GM18951 (cell line): ENCODE results near the gene CD59.
"Not testable (repeated sequence)": the region's sequence is repeated elsewhere in the genome, so short reads cannot be mapped to it uniquely, and the experiment has no call there.

ENCODE experiments used
- POLR2A ChIP-seq: IDR thresholded peaks from 4 replicates; pipeline ENCODE4 v1.6.1; 2011; ENCODE audit warnings: mild to moderate bottlenecking; ENCODE audit not compliant: insufficient read length, insufficient read depth; ENCODE audit errors: extremely low read depth
- in situ Hi-C: fragments of 300-500 bp; cut with MboI; formaldehyde crosslinking; loops from one replicate; pipeline ENCODE4 v1.12.0; 2022; ENCODE audit warnings: low sequenced_read_pairs, mixed read lengths, inconsistent platforms; ENCODE audit not compliant: unreplicated experiment

The CD59 gene

GRCh38 chr11:33690290-33691065, 45.7 kb downstream of the CD59 start:
- no peak for TF ChIP-seq POLR2A
- in situ Hi-C loops: no loop called here

- in situ Hi-C loops: loop anchor here (5.0 kb wide), 1 partner anchor 327 kb away; no protein-coding TSS in a partner anchor
- TF ChIP-seq POLR2A: no peak
These were observed 46.7 kb downstream of the CD59 start for GRCh38 chr11:33689501-33689900.

GRCh38 chr11:33689085-33689484, 47.1 kb downstream of the CD59 start:
- in situ Hi-C loops: loop anchor here (5.0 kb wide), 1 partner anchor 327 kb away; no protein-coding TSS in a partner anchor
- no peak for TF ChIP-seq POLR2A

- no peak for TF ChIP-seq POLR2A
- in situ Hi-C loops: loop anchor here (5.0 kb wide), 1 partner anchor 326 kb away; no protein-coding TSS in a partner anchor
These were observed 48.3 kb downstream of the CD59 start for GRCh38 chr11:33687733-33688479.

- TF ChIP-seq POLR2A: no peak
- in situ Hi-C loops: loop anchor here (5.0 kb wide), 1 partner anchor 323 kb away; no protein-coding TSS in a partner anchor
These were observed 51.1 kb downstream of the CD59 start for GRCh38 chr11:33685082-33685481.

GRCh38 chr11:33684003-33684706, 52.1 kb downstream of the CD59 start:
- no peak for TF ChIP-seq POLR2A
- in situ Hi-C loops: no loop called here

- in situ Hi-C loops: no loop called here
- no peak for TF ChIP-seq POLR2A
These were observed 53.8 kb downstream of the CD59 start for GRCh38 chr11:33682446-33682845.

GRCh38 chr11:33682019-33682418, 54.2 kb downstream of the CD59 start:
- TF ChIP-seq POLR2A: no peak
- in situ Hi-C loops: no loop called here

GRCh38 chr11:33678616-33679015, 57.6 kb downstream of the CD59 start:
- in situ Hi-C loops: not testable (repeated sequence)

GRCh38 chr11:33674035-33674814, 62.0 kb downstream of the CD59 start:
- TF ChIP-seq POLR2A: no peak
- in situ Hi-C loops: no loop called here

GRCh38 chr11:33672273-33672672, 64.0 kb downstream of the CD59 start:
- in situ Hi-C loops: no loop called here

GRCh38 chr11:33670250-33671011, 65.8 kb downstream of the CD59 start:
- no peak for TF ChIP-seq POLR2A
- in situ Hi-C loops: no loop called here

More at GRCh38 chr11:33672273-33672672, 64.0 kb downstream of the CD59 start:
- TF ChIP-seq POLR2A: no peak
